Measurements from ENCODE around the gene RAD51B. TPM values are rescaled to one million over a fixed set of nuclear protein-coding genes. Genes with fewer than 3 reads are reported as not detected.

RAD51B gene
- polyA plus RNA-seq, 3 donors, result 2.4 to 4.9 (median 3.3) TPM

GRCh38 chr14:68740788-68741476 lies 921.4 kb downstream of the RAD51B start:
- H3K27ac ChIP-seq (ENCODE audit: low read depth, low read length), result no peak overlapping the region
- 91 to 99% (median 94%) methylated on average over 4 of the region's 4 CpGs for WGBS, 3 donors

GRCh38 chr14:68741477-68741791 lies 921.9 kb downstream of the RAD51B start:
- H3K27ac ChIP-seq (ENCODE audit: low read depth, low read length), result no peak overlapping the region

- 76 to 93% (median 80%) methylated on average over 6 of the region's 6 CpGs for WGBS, 3 donors
- H3K27ac ChIP-seq (ENCODE audit: low read depth, low read length), result no peak overlapping the region
These were observed 922.4 kb downstream of the RAD51B start for GRCh38 chr14:68741839-68742470.

DNA sequence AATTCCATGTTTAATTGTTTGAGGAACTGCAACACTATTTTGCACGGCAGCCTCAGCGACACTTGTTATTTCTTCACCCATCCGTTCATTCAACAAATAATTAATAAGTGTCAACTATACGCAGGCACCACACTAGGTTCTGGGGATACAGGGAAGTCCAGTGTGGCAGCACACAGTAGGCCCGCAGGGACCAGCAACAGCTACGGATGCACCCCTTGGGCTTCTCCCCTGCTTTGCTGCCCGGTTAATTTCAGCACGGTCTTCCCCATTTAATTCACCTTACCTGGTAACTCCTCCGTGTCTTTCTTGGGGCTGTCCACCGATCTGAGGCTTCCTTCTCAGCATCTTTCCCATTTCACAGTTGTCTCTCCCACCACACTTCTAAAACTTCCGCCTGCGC lies 925.0 kb downstream of the RAD51B start:
- no peak overlapping the region for H3K27ac ChIP-seq (ENCODE audit: low read depth, low read length)
- 90 to 95% (median 92%) methylated on average over 12 of the region's 12 CpGs for WGBS, 3 donors

DNA sequence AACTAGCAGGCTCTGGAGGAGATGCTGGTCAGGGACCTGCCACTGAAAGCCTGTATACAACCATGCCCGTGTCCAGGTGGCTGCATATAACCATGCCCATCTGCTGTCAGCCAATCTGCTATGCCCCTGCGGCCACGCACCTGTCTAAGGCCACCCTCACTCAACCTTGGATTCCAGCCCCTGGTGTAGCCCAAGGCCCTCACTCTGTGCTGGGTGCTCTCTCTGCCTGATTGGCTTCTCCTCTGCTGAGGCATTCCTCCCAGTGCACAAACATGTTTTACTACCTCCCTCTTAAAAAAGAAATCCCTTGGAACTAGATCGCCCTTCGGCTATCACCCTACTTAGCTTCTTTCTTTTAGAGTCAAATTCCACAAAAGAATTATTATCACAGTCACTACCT lies 927.8 kb downstream of the RAD51B start:
- no peak overlapping the region for H3K27ac ChIP-seq (ENCODE audit: low read depth, low read length)
- WGBS, 3 donors, result 92 to 98% (median 96%) methylated on average over 5 of the region's 5 CpGs

GRCh38 chr14:68748260-68748659 lies 928.7 kb downstream of the RAD51B start:
- WGBS, 3 donors, result 86 to 96% (median 94%) methylated on average over 10 of the region's 10 CpGs
- H3K27ac ChIP-seq (ENCODE audit: low read depth, low read length), result no peak overlapping the region

- H3K27ac ChIP-seq (ENCODE audit: low read depth, low read length), result no peak overlapping the region
- WGBS, 3 donors, result 92 to 97% (median 94%) methylated on average over 5 of the region's 5 CpGs
These were observed 929.1 kb downstream of the RAD51B start for GRCh38 chr14:68748691-68749090.

- no peak overlapping the region for H3K27ac ChIP-seq (ENCODE audit: low read depth, low read length)
- WGBS, 3 donors, result 80 to 87% (median 84%) methylated on average over 11 of the region's 11 CpGs
These were observed 930.2 kb downstream of the RAD51B start for GRCh38 chr14:68749487-68750475.

GRCh38 chr14:68752271-68753006 lies 932.9 kb downstream of the RAD51B start:
- H3K27ac ChIP-seq (ENCODE audit: low read depth, low read length), result no peak overlapping the region

GRCh38 chr14:68753690-68754089 lies 934.1 kb downstream of the RAD51B start:
- WGBS, 3 donors, result 46 to 79% (median 49%) methylated on average over 4 of the region's 4 CpGs
- H3K27ac ChIP-seq (ENCODE audit: low read depth, low read length), result no peak overlapping the region

More at GRCh38 chr14:68752271-68753006, 932.9 kb downstream of the RAD51B start:
- 79 to 84% (median 83%) methylated on average over 6 of the region's 6 CpGs for WGBS, 3 donors

DNA sequence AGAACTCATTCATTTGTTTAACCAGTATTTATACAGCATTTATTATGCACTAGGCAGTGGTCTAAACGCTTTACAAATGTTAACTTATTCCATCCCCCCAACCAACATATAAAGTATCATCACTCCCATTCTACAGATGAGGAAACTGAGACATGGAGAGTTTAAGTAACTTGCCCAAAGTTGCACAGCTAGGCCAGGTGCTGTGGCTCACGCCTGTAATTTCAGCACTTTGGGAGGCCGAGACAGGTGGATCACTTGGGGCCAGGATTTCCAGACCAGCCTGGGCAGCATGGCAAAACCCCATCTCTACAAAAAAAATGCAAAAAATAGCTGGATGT lies 935.4 kb downstream of the RAD51B start:
- WGBS, 3 donors, result 96 to 99% (median 99%) methylated on average over 3 of the region's 3 CpGs
- H3K27ac ChIP-seq (ENCODE audit: low read depth, low read length), result no peak overlapping the region

- WGBS, 3 donors, result 42 to 82% (median 81%) methylated on average over 7 of the region's 7 CpGs
- H3K27ac ChIP-seq (ENCODE audit: low read depth, low read length), result no peak overlapping the region
These were observed 936.5 kb downstream of the RAD51B start for GRCh38 chr14:68756000-68756481.

DNA sequence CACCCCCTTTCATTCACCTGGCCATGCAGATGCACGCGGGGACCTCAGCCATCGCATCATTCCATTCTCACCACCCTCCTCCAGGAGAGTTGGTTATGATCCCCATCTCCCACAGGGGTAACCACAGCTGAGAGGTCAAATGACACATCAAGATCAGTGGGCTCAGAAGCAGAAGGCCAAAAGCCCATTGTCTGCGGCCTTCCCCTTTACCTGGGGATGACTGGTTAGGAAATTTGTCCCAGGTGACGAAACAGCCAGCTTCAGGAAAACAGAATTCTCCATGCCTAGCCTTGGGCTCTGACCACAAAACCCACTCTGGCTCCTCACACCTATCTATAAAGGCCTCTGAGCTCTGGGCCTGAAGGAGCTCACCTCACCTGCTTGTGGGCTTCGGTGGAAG lies 937.2 kb downstream of the RAD51B start:
- H3K27ac ChIP-seq (ENCODE audit: low read depth, low read length), result no peak overlapping the region
- 91 to 98% (median 93%) methylated on average over 6 of the region's 6 CpGs for WGBS, 3 donors

GRCh38 chr14:68757618-68758081 lies 938.1 kb downstream of the RAD51B start:
- WGBS, 3 donors, result 36 to 60% (median 38%) methylated on average over 4 of the region's 4 CpGs

GRCh38 chr14:68758301-68758700 lies 938.7 kb downstream of the RAD51B start:
- H3K27ac ChIP-seq (ENCODE audit: low read depth, low read length), result no peak overlapping the region
- WGBS, 3 donors, result 59 to 97% (median 87%) methylated on average over 3 of the region's 3 CpGs

More at GRCh38 chr14:68757618-68758081, 938.1 kb downstream of the RAD51B start:
- H3K27ac ChIP-seq (ENCODE audit: low read depth, low read length), result no peak overlapping the region

DNA sequence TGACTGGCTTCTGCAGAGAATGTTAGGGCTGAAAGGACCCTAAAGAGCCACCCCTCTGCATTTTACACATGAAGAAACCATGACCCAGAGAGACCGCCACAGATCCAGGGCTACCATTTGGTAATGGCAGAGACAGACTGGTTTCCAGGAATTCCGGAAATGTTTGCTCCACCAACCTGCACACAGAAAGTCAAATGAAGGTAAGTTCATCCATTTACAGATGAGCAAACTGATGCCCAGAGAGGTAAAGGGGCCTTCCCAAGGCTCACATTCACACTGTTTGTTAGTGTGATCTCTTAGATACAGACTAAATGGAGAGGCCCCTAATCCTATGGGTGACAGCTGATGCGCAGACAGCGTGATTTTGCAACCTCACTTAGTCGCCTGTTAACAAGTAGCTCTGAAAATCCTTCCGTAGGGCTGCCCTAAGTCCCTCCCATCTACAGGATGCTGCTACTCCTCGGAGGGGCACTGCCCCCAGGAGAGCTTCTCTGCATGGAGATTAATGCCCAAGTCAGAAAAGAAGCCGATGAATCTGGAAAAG lies 939.5 kb downstream of the RAD51B start:
- WGBS, 3 donors, result 89 to 93% (median 93%) methylated on average over 8 of the region's 8 CpGs
- no peak overlapping the region for H3K27ac ChIP-seq (ENCODE audit: low read depth, low read length)

DNA sequence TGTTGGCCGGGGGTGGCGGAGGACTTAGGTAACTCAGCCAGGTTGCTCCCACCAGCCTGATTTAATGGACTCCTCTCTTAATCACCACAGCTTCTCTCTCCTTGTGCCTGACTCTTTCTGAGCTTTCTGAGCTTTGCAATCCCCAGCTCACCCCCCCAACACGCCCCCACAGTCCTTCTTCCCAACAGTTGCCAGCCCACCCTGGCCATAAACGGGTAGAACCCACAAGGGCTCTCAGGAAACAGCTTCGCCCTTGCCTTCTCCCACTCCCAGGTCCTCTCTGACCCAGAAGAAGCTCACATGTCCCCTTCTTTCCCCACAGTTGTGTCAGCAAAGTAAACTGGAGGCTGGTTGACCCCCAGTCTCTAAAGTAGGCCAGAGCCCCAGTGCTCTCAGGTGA lies 940.4 kb downstream of the RAD51B start:
- no peak overlapping the region for H3K27ac ChIP-seq (ENCODE audit: low read depth, low read length)
- WGBS, 3 donors, result 64 to 80% (median 73%) methylated on average over 5 of the region's 5 CpGs

GRCh38 chr14:68760761-68761160 lies 941.2 kb downstream of the RAD51B start:
- 55 to 91% (median 78%) methylated on average over 2 of the region's 2 CpGs for WGBS, 3 donors
- H3K27ac ChIP-seq (ENCODE audit: low read depth, low read length), result no peak overlapping the region

Data from adipose tissue (tissue), 3 donors.